HG03095 (cell line): Measurements from ENCODE around the gene DTNB.
"Not testable (repeated sequence)": the region's sequence is repeated elsewhere in the genome, so short reads cannot be mapped to it uniquely, and the experiment has no call there.

Experiments used
- ATAC-seq: cut with Tn5 transposase; IDR thresholded peaks from one replicate; pipeline ENCODE4 v1.9.1; 2021; ENCODE audit warnings: moderate library complexity; ENCODE audit not compliant: unreplicated experiment

The DTNB gene

GRCh38 chr2:25549571-25549970 is 123.8 kb downstream of the DTNB start:
- ATAC-seq: not testable (repeated sequence)

- ATAC-seq: no peak
These were observed 124.8 kb downstream of the DTNB start for GRCh38 chr2:25548601-25549000.

DNA sequence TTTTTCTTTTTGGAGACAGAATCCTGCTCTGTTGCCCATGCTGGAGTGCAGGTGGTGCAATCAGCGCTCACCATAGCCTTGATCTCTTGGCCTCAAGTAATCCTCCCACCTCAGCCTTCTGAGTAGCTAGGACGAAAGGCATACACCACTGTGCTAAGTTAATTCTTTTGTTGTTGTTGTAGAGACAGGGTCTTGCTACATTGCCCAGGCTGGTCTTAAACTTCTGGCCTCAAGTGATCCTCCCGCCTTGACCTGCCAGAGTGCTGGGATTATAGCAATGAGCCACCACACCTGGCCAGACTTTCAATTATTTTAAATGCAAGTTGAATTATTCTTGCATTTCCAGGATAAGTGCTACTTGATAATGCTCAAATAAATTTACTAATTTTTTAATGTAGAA is 126.5 kb downstream of the DTNB start:
- no peak for ATAC-seq

GRCh38 chr2:25545899-25546298 is 127.5 kb downstream of the DTNB start:
- no peak for ATAC-seq

DNA sequence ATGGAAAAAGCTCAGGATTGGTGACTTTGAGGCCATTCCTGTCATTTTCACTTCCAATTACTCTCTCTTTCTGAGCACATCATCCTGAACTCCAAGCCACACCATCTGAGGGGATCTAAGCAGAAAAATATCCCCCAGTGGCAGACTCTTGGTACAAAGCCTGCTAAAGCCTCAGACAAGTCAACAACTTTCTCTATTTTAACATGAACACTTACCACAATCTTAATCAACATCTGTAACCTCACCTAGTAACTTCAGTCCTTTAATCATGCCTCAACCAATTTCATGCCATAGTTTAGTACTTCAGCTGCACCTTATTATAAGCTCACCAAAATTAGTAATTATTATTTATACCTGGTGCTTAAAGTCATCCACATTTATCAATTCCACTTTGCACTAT is 128.9 kb downstream of the DTNB start:
- ATAC-seq: no peak

DNA sequence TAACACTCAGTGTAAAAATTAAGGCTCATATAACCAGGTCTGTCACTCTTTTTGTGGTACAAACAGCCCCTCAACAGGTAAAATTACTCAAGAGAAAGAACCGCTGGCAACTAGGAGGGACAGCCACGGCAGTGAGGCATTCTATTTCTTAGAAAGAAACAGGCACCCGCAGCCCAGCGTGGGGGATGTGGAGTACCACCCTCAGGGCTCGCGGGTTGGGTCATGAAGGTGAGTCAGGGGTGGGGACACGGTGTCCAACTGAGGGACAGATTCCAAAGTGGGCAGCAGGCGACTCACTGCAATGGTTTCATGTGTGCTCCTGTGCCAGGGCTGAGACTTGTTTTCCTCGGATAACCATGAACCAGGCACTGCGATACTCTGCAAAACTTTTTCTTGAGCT is 129.4 kb downstream of the DTNB start:
- ATAC-seq: no peak

DNA sequence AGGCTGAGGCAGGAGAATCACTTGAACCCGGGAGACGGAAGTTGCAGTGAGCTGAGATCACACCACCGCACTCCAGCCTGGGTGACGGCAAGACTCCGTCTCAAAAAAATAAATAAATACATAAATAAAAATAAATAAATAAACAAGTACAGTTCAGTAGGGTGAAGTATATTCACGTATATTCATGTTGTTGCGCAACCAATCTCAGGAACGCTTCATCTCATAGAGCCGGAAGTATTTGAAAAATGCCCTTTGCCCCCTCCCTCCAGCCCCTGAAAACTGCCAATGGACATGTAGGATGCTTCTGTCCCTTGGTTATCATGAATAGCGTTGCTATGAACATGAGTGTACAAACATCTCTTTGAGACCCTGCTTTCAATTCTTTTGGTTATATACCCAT is 132.0 kb downstream of the DTNB start:
- no peak for ATAC-seq

DNA sequence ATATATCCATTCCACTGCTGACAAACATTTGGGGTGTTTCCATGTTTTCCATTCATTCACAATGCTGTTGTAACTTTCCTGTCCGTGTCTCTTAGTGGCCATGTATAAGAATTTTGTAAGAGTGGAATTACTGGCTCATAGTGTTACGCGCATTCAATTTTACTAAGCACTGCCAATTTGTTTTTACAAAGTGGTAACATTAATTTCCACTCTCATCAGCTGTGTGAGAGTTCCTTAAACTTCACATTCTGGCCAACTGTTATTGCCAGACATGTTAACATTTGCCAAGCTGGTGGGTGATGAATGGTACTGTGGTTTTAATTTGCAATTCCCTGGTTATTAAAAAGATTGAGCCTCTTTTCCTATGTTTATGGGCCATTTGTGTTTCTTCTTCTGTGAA is 134.2 kb downstream of the DTNB start:
- no peak for ATAC-seq

GRCh38 chr2:25537526-25537925 is 135.9 kb downstream of the DTNB start:
- no peak for ATAC-seq

GRCh38 chr2:25535411-25536289 is 137.7 kb downstream of the DTNB start:
- ATAC-seq: not testable (repeated sequence)

DNA sequence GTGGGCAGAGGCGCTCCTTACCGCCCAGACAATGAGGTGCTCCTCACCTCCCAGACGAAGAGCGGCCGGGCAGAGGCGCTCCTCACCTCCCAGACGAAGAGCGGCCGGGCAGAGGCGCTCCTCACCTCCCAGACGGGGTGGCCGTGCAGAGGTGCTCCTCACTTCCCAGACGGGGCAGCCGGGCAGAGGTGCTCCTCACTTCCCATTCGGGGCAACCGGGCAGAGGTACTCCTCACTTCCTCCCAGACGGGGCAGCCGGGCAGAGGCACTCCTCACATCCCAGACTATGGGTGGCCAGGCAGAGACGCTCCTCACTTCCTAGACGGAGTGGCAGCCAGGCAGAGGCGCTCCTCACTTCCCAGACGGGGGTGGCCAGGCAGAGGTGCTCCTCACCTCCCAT is 138.4 kb downstream of the DTNB start:
- not testable (repeated sequence) for ATAC-seq

DNA sequence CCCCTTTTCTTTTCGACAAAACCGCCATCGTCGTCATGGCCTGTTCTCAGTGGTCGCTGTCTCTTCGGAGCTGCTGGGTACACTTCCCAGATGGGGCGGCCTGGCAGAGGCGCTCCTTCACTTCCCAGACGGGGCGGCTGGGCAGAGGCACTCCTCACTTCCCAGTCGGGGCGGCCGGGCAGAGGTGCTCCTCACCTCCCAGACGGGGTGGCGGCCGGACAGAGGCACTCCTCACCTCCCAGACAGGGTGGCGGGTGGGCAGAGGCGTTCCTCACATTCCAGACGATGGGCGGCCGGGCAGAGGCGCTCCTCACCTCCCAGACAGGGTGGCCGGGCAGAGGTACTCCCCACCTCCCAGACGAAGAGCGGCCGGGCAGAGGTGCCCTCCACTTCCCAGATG is 138.9 kb downstream of the DTNB start:
- ATAC-seq: no peak

DNA sequence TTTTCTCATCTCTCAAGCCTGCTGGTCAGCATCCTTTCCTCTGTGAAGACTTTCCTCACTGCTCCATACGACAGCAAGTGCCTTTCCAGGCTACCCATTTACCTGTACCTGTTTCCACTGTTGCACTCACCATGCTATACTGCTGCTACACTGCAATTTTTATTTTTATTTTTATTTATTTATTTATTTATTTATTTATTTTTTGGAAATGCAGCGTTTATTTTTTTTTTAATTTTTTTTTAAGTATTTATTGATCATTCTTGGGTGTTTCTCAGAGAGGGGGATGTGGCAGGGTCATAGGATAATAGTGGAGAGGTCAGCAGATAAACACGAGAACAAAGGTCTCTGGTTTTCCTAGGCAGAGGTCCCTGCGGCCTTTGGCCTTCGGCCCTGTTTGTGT is 139.6 kb downstream of the DTNB start:
- not testable (repeated sequence) for ATAC-seq

DNA sequence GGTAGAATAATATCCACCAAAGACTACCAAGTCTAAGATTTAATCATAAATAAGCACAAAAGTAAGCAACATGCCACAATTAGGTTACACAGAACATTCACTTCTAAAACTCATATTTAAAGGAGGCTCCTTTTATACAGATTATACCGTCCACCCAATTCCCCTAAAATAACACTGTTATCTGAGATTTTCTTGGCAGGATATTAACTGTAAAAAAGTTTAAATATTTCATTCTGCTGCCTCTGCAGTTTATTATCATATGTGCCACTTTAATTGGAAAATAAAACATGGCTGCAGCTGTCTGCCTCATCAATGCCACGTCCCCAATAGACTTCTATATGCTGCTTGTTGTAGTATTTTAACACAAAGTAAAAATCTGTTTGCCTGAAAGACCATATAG is 140.9 kb downstream of the DTNB start:
- ATAC-seq: no peak

DNA sequence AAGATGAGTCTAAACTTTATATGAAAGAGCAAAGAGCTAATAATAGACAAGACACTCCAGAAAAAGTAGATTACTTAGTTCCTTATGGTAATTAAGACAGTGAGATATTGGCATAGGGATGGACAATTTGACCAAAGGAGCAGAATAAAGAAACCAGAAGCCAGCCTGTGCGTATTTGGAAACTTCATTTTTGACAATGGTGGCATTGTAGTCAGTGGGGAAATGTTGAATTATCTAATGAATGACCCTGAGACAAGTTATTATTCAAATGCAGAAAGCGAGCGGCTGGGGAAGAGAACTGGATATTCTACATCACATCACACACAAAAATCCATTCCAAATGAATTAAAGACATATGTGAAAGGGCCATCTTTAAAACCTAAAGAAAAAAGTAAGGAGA is 144.3 kb downstream of the DTNB start:
- ATAC-seq: no peak

DNA sequence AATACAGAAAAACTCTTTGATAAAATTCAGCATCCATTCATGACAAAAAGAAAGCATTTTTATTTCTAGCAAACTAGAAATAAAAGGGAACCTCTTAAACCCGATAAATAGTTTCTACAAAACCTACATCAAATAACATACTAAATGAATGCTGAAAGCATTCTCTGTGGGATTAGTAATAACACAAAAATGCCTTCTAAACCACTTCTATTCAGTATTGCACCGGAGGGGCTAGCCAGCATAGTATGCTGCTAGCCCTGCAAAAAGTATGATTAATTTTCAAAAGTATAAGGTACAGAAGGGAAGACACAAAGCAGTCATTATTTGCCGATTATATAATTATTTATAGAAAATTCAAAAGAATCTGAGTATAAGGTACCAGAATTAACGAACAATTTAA is 145.2 kb downstream of the DTNB start:
- no peak for ATAC-seq

DNA sequence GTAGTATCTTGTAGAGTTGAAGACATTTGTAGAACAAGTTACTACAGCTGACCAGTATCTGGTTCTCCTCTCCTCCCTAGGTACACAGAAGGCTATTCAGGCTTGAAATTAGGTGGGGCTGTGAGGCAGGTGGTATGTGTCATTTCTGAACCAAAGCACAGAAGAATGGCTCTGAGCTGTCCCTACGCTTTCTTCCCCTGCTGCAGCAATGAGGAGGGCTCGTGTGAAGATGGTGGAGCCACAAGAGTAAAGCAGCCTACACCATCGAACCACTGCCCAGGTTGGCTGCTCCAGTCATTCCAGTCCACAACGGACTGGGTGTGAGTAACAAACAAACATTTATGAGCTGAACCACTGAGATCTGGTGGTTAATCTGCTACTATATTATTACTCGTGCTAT is 148.9 kb downstream of the DTNB start:
- ATAC-seq: no peak

DNA sequence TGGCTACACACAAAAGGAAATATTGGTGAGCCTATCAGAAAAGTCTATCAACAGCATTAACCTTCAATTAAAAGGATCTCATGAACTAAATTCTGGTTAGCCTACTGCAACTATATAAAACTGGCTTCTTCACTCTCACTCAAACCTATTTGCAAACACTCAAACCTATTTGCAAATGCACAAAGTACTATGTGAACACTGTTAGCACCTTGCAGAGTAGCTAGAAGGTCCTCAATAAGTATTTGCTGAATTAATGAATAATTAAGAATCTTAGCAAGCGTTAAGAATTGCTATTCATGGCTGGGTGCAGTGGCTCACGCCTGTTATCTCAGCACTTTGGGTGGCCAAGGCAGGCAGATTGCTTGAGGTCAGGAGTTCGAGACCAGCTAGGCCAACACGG is 150.3 kb downstream of the DTNB start:
- ATAC-seq: no peak

DNA sequence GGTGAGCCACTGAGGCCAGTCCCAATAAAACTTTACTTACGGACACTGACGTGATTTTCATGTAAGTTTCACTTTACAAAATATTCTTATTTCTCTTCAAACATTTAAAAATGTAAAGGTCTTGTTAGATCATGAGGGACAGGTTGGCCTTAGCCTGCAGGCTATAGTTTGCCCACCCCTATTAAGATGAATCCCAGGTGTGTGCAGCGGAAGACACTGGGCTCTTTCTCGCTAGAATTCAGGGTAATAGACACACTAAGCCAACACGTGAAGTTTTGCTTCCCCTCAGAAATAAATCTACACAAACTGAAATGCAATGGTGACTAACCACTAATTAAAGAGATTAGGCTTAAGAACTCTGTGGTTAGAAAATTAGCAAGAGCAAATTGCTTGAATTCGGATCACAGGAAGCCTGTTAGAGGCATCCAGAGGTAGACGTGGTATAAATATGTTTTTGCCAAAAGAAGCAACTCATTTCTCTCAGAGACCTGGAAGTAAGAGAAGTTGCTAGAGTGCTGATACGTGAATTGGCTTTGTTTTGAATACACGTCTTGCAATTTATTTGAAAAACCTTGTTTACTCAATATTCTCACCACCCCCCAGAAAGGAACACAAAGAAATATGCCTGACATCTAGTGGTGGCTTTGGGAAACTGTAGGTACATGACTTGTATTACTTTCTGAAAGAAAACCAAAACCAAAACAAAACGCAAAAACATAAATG is 151.6 kb downstream of the DTNB start:
- ATAC-seq: peak; percentile 67

DNA sequence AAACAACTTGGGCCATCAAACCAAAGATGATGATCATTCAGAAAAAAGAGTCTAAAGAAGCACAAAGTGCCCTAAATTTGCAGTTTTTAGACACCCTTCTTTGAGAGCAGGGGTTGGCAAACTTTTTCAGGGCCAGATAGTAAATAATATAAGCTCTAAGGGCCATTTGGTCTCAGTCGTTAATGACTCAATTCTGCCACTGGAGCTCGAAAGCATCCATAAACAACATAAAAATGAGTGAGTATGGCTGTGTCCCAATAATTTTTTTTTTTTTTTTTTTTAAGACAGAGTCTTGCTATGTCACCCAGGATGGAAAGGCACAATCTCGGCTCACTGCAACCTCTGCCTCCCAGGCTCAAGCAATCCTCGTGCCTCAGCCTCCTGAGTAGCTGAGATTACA is 152.3 kb downstream of the DTNB start:
- ATAC-seq: no peak

DNA sequence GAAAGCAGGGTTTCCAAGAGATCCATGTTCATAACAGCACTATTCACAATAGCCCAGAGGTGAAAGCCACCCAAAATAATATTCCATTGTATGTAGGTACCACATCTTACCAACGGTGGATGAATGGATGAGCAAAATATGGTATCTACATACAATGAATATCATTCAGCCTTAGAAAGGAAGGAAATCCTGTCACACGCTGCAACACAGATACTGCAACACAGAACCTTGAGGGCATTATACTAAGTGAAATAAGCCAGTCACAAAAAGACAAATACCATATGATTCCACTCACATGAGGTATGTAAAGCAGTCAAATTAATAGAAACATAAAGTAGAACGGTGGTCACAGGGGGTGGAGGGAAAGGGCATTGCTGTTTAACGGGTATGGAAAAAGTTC is 155.7 kb downstream of the DTNB start:
- no peak for ATAC-seq

- peak; percentile 71 for ATAC-seq
These were observed 159.2 kb downstream of the DTNB start for GRCh38 chr2:25514043-25514637.
